GM18526 (cell line): ENCODE measurements around the gene CADM2.

ENCODE experiments used
- POLR2A ChIP-seq: IDR thresholded peaks from 3 replicates; pipeline ENCODE4 v1.6.1; 2011; ENCODE audit not compliant: insufficient read length; ENCODE audit errors: extremely low read depth

Gene CADM2

GRCh38 chr3:85691196-85691595 is 732.4 kb downstream of the CADM2 start:
- TF ChIP-seq POLR2A: no peak

DNA sequence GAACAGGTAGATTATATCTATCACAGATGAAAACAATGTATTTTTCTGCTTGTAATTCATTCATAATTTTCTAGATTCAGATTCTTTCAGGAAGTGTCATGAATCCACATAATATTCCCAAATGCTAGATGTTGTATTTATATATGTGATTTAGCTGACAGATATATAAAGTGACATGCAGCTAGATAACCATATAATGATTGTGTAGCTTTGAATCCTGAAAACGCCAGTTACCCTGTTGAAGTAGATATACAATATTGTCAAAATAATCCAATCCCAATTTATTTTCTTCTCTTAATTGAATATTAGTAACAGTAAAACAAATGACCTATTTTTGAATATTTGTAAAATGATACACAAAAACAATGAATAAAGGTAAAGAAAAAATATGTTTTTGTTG is 738.4 kb downstream of the CADM2 start:
- TF ChIP-seq POLR2A: no peak

DNA sequence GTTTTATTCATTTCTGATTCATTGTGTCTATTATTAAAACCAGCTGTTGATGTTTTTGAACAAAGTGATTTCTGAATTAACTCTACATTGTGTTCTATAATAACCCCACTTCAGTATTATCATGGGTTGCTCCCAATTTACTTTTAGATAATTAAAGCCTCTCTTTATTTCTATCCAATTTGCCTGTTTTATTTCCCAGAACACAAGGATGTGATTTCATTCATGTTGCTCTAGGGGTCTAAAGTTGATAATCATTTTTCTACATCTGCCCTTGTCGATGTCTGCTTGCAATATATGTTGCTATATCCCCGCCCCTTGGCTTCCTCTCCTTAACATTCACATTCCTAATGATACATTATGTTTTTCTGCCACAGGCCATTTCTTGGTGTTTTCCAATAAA is 747.3 kb downstream of the CADM2 start:
- TF ChIP-seq POLR2A: no peak

GRCh38 chr3:85709346-85709892 is 750.6 kb downstream of the CADM2 start:
- no peak for TF ChIP-seq POLR2A

GRCh38 chr3:85710490-85710889 is 751.7 kb downstream of the CADM2 start:
- TF ChIP-seq POLR2A: no peak

DNA sequence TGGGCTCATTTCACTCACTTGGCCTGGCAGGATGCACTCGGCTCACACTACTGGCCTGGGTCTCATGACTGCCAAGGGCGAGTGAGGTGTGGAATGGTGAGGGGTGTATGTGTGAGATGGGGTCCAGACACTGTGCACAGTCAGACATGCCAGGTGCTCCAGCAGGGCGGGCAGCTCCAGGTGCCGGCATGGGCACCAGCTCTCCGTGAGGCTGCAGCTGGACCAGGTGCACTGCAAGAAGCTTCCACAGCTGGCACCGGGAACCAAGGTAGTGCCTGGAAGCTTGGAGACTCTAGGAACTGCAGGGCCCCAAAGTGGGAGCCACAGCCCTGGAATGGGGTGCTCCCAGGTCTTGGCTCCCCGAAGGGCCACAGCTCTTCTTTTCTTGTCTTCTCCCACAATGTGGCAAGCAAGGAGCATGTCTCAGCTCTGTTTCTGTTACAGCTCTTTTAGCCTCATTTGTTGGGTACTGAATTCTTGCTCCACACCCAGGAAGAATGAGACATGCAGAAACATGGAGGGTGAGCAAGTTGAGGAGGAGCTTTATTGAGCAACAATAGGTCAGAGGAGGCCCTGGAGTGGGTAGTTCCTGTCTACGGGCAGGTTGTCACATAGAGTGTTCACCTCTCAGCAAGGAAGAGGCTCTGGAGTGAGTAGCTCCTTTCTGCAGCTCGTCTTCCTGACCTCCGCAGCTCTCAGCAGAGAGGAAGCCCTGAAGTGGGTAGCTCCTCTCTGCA is 762.8 kb downstream of the CADM2 start:
- TF ChIP-seq POLR2A: no peak

DNA sequence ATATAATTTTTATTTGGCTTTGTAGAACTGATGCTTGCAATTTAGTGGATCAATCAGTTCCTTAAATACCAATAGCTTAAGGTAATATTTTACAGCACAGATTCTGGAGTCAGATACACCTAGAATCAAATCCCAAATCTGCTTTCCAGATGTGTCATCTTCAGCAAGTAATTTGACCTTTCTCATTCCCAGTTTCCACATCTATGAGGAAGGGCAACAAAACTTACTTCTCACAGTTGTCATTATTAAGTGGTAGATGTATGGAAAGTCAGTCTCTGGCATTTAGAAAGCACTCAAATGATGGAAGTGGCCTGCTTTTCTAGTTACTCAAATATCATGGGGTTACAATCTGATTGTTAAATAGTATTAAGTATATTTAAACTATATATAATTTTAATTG is 767.0 kb downstream of the CADM2 start:
- TF ChIP-seq POLR2A: no peak

GRCh38 chr3:85726241-85726640 is 767.5 kb downstream of the CADM2 start:
- TF ChIP-seq POLR2A: no peak

DNA sequence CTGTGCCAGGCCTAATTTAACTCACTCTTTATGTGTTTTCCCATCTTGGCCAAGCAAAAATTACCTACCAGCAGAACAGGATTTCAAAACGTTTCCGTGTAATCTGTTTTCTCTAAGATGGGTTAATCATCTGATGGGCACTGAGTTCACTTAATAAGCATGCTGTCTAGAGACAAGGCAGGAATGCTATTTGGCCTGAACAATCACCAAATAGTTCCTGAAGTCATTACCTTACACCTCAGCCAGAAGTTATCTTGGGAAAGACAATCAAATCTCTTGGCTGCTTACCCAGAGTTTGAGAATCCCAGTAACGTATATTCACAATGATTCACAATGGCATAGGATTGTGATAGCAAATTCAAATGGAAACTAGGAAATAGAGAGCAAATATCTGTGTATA is 779.1 kb downstream of the CADM2 start:
- TF ChIP-seq POLR2A: no peak

GRCh38 chr3:85740561-85740960 is 781.8 kb downstream of the CADM2 start:
- no peak for TF ChIP-seq POLR2A

- TF ChIP-seq POLR2A: no peak
These were observed 799.7 kb downstream of the CADM2 start for GRCh38 chr3:85758442-85758841.

DNA sequence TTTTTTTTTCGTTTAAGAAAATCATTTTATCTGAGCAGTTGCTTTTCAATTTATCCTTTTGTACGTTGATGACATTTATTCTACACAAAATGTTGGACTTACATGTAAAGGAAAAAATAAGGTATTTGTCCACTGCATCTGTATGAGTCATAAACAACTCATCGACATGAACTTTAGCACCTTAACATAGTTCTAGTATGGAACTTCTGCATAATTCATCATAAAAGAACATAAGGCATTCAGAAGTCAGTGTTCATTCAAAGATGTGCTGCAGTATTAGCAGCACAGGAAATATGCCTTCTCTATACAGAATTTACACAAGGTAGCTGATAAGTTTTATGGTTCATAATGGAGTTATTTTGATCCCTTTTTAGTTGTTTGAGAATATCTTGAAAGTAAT is 801.6 kb downstream of the CADM2 start:
- TF ChIP-seq POLR2A: no peak

DNA sequence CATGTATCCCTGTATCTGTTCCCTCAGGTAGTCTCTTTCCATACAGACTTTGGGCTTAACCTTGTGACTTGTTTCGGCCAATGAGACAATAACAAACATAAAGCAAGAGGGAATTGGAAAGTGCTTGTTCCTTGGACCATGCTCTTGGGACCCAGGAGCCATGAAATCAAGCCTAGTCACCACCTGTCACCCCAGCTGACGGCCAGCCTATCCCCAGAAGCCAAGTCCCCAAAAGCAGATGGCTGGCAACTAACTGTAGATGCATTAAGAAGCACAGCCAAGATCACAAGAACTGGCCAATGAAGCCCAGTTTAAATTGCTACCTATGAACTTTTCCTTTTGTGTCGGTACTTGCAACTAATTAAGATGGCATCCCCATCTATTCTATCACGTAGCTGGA is 822.0 kb downstream of the CADM2 start:
- no peak for TF ChIP-seq POLR2A

- no peak for TF ChIP-seq POLR2A
These were observed 823.0 kb downstream of the CADM2 start for GRCh38 chr3:85781806-85782205.

GRCh38 chr3:85783291-85783690 is 824.5 kb downstream of the CADM2 start:
- no peak for TF ChIP-seq POLR2A

GRCh38 chr3:85785766-85786165 is 827.0 kb downstream of the CADM2 start:
- no peak for TF ChIP-seq POLR2A

DNA sequence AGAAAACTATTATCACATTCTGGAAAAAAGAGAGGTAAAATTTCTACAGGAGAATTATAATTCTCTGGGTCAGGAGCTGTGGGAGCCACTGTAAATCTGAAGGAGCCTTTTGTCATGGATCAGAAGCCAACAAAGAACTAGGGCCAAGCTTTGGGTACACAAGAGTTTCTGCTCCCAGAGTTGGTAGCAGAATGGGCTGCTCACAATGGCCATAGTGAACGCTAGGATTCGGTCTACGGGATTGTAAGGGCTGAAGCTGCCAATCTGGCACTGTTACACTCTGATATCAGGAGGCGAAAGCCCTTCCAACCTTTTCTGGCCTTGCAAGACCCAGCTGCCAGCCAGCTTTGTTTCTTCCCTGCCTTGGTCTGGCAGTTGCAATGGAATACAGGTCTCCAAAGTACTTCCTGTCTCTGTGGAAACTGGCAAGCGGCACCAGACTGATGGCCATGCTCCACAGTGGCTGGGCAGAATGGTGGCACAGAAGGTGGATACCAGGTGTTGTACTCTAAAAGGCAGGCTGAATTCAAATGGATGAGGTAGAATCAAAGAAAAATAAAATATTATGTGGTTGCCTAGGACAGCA is 831.7 kb downstream of the CADM2 start:
- TF ChIP-seq POLR2A: no peak

- TF ChIP-seq POLR2A: no peak
These were observed 837.4 kb downstream of the CADM2 start for GRCh38 chr3:85796140-85796539.

DNA sequence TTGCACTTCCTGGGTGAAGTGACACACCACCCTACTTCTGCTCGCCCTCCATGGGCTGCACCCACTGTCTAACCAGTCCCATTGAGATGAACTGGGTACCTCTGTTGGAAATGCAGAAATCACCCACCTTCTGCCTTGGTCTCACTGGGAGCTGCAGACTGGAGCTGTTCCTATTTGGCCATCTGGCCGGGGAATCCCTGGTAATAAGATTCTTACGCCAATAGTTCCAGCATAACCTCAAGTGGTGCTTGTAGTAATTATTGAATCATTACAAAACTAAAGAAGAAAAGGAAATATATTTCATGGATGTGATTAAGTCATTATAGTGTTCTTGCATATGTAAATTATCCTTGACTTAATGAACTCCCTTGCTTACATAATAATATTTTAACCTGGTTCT is 841.9 kb downstream of the CADM2 start:
- TF ChIP-seq POLR2A: no peak
